Neuronal stem cell (in vitro differentiated cells): ENCODE data around the gene FAM174A.

Experiments used
- DNase-seq: peaks from one replicate; pipeline ENCODE4 v3.0.0-alpha.2; 2013; ENCODE audit warnings: low spot score
- H2AFZ ChIP-seq: one replicate; pipeline ENCODE4 v1.6.1; 2013; ENCODE audit warnings: mild to moderate bottlenecking, low read length, inconsistent platforms
- H2AK5ac ChIP-seq: 2 replicates; pipeline ENCODE4 v1.6.1; 2013; ENCODE audit warnings: low read depth, mild to moderate bottlenecking, inconsistent platforms, low read length, moderate library complexity, mixed read lengths
- H2BK120ac ChIP-seq: 2 replicates; pipeline ENCODE4 v1.6.1; 2013; ENCODE audit warnings: low read depth, mild to moderate bottlenecking, inconsistent platforms, low read length, moderate library complexity, mixed read lengths
- H2BK12ac ChIP-seq: one replicate; pipeline ENCODE4 v1.6.1; 2013; ENCODE audit warnings: low read length, inconsistent platforms
- H2BK15ac ChIP-seq: 2 replicates; pipeline ENCODE4 v1.6.1; 2013; ENCODE audit warnings: mild to moderate bottlenecking, low read length, inconsistent platforms, mixed read lengths
- H2BK5ac ChIP-seq: one replicate; pipeline ENCODE4 v1.6.1; 2013; ENCODE audit warnings: inconsistent platforms, mild to moderate bottlenecking, low read length, moderate library complexity
- H3K14ac ChIP-seq: one replicate; pipeline ENCODE4 v1.6.1; 2013; ENCODE audit warnings: low read length, inconsistent platforms
- H3K18ac ChIP-seq: 2 replicates; pipeline ENCODE4 v1.6.1; 2013; ENCODE audit warnings: low read length, inconsistent platforms
- H3K23ac ChIP-seq: 2 replicates; pipeline ENCODE4 v1.6.1; 2013; ENCODE audit warnings: low read depth, mild to moderate bottlenecking, mixed read lengths, low read length, inconsistent platforms; ENCODE audit not compliant: poor library complexity
- H3K27ac ChIP-seq: replicated peaks from 3 replicates; pipeline ENCODE4 v1.5.1; 2013; ENCODE audit warnings: low read length, inconsistent platforms
- H3K27me3 ChIP-seq, 3 experiments: 2 replicates each; pipeline ENCODE4 v1.6.1; 2013; ENCODE audit warnings: low read length in 3 of 3, mild to moderate bottlenecking in 2 of 3, inconsistent platforms in 1 of 3, low read depth in 1 of 3, mixed read lengths in 1 of 3, moderate library complexity in 1 of 3; ENCODE audit not compliant: control insufficient read depth in 3 of 3, insufficient read depth in 3 of 3
- H3K36me3 ChIP-seq, 2 donors: replicated peaks in 1 of 2; 2 replicates each; pipeline ENCODE4 v1.6.1; 2013; ENCODE audit warnings: low read length in 2 of 2; ENCODE audit not compliant: control insufficient read depth in 2 of 2, insufficient read depth in 2 of 2
- H3K4ac ChIP-seq: 2 replicates; pipeline ENCODE4 v1.6.1; 2013; ENCODE audit warnings: inconsistent platforms, mild to moderate bottlenecking, low read length, moderate library complexity
- H3K4me1 ChIP-seq, 2 donors: 1 replicate in 1 of 2; 2 replicates in 1 of 2; pipeline ENCODE4 v1.6.1; 2013; ENCODE audit warnings: low read length in 2 of 2, low read depth in 1 of 2; ENCODE audit not compliant: control insufficient read depth in 2 of 2, insufficient read depth in 1 of 2
- H3K4me2 ChIP-seq: one replicate; pipeline ENCODE4 v1.6.1; 2013; ENCODE audit warnings: mild to moderate bottlenecking, low read length, inconsistent platforms; ENCODE audit not compliant: insufficient read depth, poor library complexity, severe bottlenecking
- H3K4me3 ChIP-seq, 2 donors: 2 replicates each; pipeline ENCODE4 v1.5.1; 2013; ENCODE audit warnings: low read length in 2 of 2, mild to moderate bottlenecking in 2 of 2, inconsistent platforms in 1 of 2, moderate library complexity in 1 of 2
- H3K79me1 ChIP-seq: one replicate; pipeline ENCODE4 v1.6.1; 2013; ENCODE audit warnings: low read depth, mild to moderate bottlenecking, inconsistent platforms, low read length, moderate library complexity
- H3K9ac ChIP-seq: one replicate; pipeline ENCODE4 v1.6.1; 2013; ENCODE audit warnings: mild to moderate bottlenecking, low read depth, low read length, inconsistent platforms; ENCODE audit not compliant: poor library complexity
- H3K9me3 ChIP-seq, 2 donors: replicated peaks in 1 of 2; 2 replicates each; pipeline versions ENCODE3 to v1.6.1; 2013; ENCODE audit warnings: low read length in 2 of 2, mild to moderate bottlenecking in 2 of 2, inconsistent platforms in 1 of 2, low read depth in 1 of 2, mixed read lengths in 1 of 2, moderate library complexity in 1 of 2; ENCODE audit not compliant: control insufficient read depth in 2 of 2, insufficient read depth in 1 of 2
- H4K8ac ChIP-seq: one replicate; pipeline ENCODE4 v1.6.1; 2013; ENCODE audit warnings: low read depth, mild to moderate bottlenecking, inconsistent platforms, low read length, moderate library complexity
- H4K91ac ChIP-seq: one replicate; pipeline ENCODE4 v1.6.1; 2013; ENCODE audit warnings: low read length, low read depth, mild to moderate bottlenecking, inconsistent platforms; ENCODE audit not compliant: poor library complexity
- WGBS, 2 donors: extraction: QIAGEN DNeasy Blood & Tissue Kit; methylation state at CpG; one replicate each; pipeline ENCODE4 v1.1.7; 2013; ENCODE audit warnings: missing lambda C conversion rate in 2 of 2, mixed read lengths in 1 of 2; ENCODE audit not compliant: insufficient read length in 2 of 2, insufficient replicate concordance in 1 of 2; ENCODE audit errors: extremely low coverage in 2 of 2; 5-methylcytosine and 5-hydroxymethylcytosine counted together

Gene FAM174A

DNA sequence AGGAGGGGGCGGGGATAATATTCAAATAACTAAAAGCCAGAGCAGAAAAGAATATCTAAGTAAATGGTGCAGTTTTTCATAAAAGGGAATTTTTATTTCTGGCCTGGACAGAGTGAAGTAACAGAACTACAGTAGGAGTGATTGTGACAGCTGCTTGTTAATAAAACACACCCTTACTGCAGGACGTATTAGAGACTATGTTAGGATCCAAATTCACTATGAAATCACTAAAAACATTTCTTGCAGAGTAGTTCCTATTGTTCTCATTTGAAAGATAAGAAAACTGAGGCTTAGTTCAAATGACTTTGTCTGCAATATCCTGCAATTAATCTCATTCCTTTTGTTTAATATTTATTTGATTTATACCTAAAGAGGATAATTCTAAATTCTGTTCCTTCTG lies 39.5 kb downstream of the FAM174A start:
- no peak for DNase-seq
- H4K8ac ChIP-seq: no peak overlapping the region
- no peaks in the 10 kb centered on the region for H3K27me3 ChIP-seq
- no peak overlapping the region for H3K4me3 ChIP-seq
- no peak overlapping the region for H2AK5ac ChIP-seq
- H4K91ac ChIP-seq: no peak overlapping the region
- H3K79me1 ChIP-seq: no peaks in the 10 kb centered on the region
- no peak overlapping the region for H2BK120ac ChIP-seq
- WGBS, 2 donors: no CpG with 5 or more reads among the region's 2 CpGs
- no peak overlapping the region for H3K14ac ChIP-seq
- no peak overlapping the region for H2BK15ac ChIP-seq
- H3K4me1 ChIP-seq: no peaks in the 10 kb centered on the region
- no peak overlapping the region for H3K9ac ChIP-seq
- no peak overlapping the region for H2BK5ac ChIP-seq
- H3K4me2 ChIP-seq: no peak overlapping the region
- H3K18ac ChIP-seq: no peak overlapping the region
- H3K36me3 ChIP-seq: no peaks in the 10 kb centered on the region
- no peak overlapping the region for H2AFZ ChIP-seq
- H3K23ac ChIP-seq: no peak overlapping the region
- no peak overlapping the region for H3K27ac ChIP-seq
- H2BK12ac ChIP-seq: no peak overlapping the region
- no peak overlapping the region for H3K4ac ChIP-seq
- peaks cover 0 to 4% of the 10 kb centered on the region in 2 donors for H3K9me3 ChIP-seq

DNA sequence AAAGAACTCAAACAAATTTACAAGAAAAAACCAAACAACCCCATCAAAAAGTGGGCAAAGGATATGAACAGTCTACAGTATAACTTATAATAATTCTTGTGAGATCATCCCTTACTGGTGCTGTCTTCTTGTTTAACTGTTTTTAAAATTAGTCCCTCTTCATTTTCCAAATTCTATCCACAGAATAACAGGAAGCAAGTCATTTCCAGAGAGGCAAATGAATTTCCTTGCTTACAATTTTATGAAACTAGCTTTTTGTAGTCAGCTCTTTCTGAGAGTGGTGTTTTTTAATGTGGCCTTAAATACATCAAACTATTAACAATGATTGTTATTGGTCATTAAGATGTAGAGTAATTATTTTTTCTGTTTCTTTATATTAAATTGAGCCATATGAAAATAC lies 40.6 kb downstream of the FAM174A start:
- H3K79me1 ChIP-seq: no peaks in the 10 kb centered on the region
- no peak overlapping the region for H3K4me2 ChIP-seq
- no peak overlapping the region for H3K27ac ChIP-seq

DNA sequence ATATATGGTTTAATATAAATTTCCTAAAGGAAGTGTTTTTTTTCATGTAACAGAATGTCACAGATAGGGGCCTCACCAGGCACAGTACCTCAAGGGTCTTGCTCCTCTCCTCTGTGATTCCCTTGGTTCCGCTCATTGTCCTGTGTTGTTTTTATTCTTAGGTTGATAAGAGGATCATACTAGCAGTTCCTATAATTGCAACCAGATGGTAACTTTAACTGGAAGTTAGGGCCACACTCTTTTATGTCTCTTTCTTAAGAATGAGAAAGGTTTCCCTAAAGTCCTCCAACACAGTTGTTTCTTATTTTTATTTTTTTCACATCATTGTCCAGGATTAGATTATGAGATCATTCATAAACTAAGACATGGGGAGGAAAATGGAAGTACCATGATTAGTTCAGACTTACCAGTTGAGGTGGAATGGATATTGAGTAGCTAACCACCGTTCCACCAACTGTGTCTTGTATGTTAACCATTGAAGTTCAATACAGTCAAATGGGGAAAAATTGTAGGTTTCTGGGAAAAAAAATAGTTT lies 41.1 kb downstream of the FAM174A start:
- no peak overlapping the region for H3K9ac ChIP-seq
- H2BK15ac ChIP-seq: no peak overlapping the region
- no peak overlapping the region for H2AK5ac ChIP-seq
- H3K9me3 ChIP-seq: peaks cover 0 to 4% of the 10 kb centered on the region in 2 donors
- no peak overlapping the region for H3K4ac ChIP-seq
- H3K79me1 ChIP-seq: no peaks in the 10 kb centered on the region
- no peak overlapping the region for H2AFZ ChIP-seq
- no peak overlapping the region for H3K18ac ChIP-seq
- no peak overlapping the region for H3K4me3 ChIP-seq
- H4K91ac ChIP-seq: no peak overlapping the region
- no peak overlapping the region for H3K27ac ChIP-seq
- H3K14ac ChIP-seq: no peak overlapping the region
- no peak overlapping the region for H2BK12ac ChIP-seq
- WGBS, 2 donors: no CpG with 5 or more reads among the region's 2 CpGs
- H3K4me2 ChIP-seq: no peak overlapping the region
- no peak overlapping the region for H4K8ac ChIP-seq
- no peaks in the 10 kb centered on the region for H3K36me3 ChIP-seq
- H3K27me3 ChIP-seq: no peaks in the 10 kb centered on the region
- H3K23ac ChIP-seq: no peak overlapping the region
- no peaks in the 10 kb centered on the region for H3K4me1 ChIP-seq
- H2BK120ac ChIP-seq: no peak overlapping the region
- no peak overlapping the region for H2BK5ac ChIP-seq
- no peak for DNase-seq

More for the DNA sequence above, 40.6 kb downstream of the FAM174A start:
- no peaks in the 10 kb centered on the region for H3K4me1 ChIP-seq
- H4K8ac ChIP-seq: no peak overlapping the region
- H3K27me3 ChIP-seq: no peaks in the 10 kb centered on the region
- no peak overlapping the region for H2BK120ac ChIP-seq
- H2BK12ac ChIP-seq: no peak overlapping the region
- no peak overlapping the region for H3K18ac ChIP-seq
- no peak overlapping the region for H2BK5ac ChIP-seq
- peaks cover 0 to 4% of the 10 kb centered on the region in 2 donors for H3K9me3 ChIP-seq
- no peak overlapping the region for H3K14ac ChIP-seq
- H3K9ac ChIP-seq: no peak overlapping the region
- DNase-seq: no peak
- no peak overlapping the region for H2AK5ac ChIP-seq
- no peaks in the 10 kb centered on the region for H3K36me3 ChIP-seq
- no peak overlapping the region for H3K4me3 ChIP-seq
- no peak overlapping the region for H3K23ac ChIP-seq
- no peak overlapping the region for H3K4ac ChIP-seq
- H2BK15ac ChIP-seq: no peak overlapping the region
- no peak overlapping the region for H4K91ac ChIP-seq
- H2AFZ ChIP-seq: no peak overlapping the region

DNA sequence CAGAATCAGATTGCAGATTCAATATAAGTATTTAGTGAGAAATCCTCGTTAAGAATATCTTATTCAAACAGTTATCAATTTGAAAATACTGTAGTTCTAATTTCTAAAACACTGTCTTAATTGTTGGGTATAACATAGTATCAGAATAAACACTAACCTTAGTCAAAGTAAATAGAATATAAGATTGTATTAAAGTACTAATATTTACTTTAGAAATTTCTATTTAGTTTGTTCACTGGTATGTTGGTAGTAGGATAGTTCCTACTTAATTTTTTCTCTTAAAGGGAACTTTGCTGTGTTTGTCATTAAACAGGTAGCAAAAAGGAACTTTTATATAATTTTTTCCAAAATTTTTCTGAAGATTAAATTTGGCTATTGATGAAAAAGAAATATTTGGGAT lies 42.3 kb downstream of the FAM174A start:
- Histone ChIP-seq H2BK15ac (no peak overlapping the region), H3K9ac (no peak overlapping the region), H3K4me2 (no peak overlapping the region), H3K36me3 (no peaks in the 10 kb centered on the region), H3K18ac (no peak overlapping the region), H2BK120ac (no peak overlapping the region), H4K91ac (no peak overlapping the region), H3K4me3 (no peak overlapping the region), H3K4me1 (no peaks in the 10 kb centered on the region), H2BK5ac (no peak overlapping the region), H3K27me3 (no peaks in the 10 kb centered on the region), H3K23ac (no peak overlapping the region), H3K9me3 (peaks cover 0 to 4% of the 10 kb centered on the region in 2 donors), H2BK12ac (no peak overlapping the region), H2AFZ (no peak overlapping the region), H3K27ac (no peak overlapping the region), H2AK5ac (no peak overlapping the region), H3K4ac (no peak overlapping the region), H3K79me1 (no peaks in the 10 kb centered on the region), H4K8ac (no peak overlapping the region), H3K14ac (no peak overlapping the region)
- DNase-seq: no peak
- no CpG with 5 or more reads among the region's 1 CpG for WGBS, 2 donors
